Hematopoietic multipotent progenitor cell treated with erythropoietin and hydrocortisone succinate and interleukin-3 and kit ligand, for 8 days (in vitro differentiated cells): ENCODE measurements around the gene EIF2B2.

Experiments
- DNase-seq: peaks from one replicate; pipeline ENCODE4 v3.0.0-alpha.2; 2015

The EIF2B2 gene

GRCh38 chr14:75046275-75046674, 43.6 kb downstream of the EIF2B2 start:
- no peak for DNase-seq

- no peak for DNase-seq
These were observed 44.2 kb downstream of the EIF2B2 start for GRCh38 chr14:75046899-75047298.

- DNase-seq = no peak
These were observed 44.8 kb downstream of the EIF2B2 start for GRCh38 chr14:75047506-75047905.

GRCh38 chr14:75048101-75048500, 45.4 kb downstream of the EIF2B2 start:
- no peak for DNase-seq

GRCh38 chr14:75049136-75049535, 46.4 kb downstream of the EIF2B2 start:
- no peak for DNase-seq

GRCh38 chr14:75049731-75050201, 47.0 kb downstream of the EIF2B2 start:
- no peak for DNase-seq

- DNase-seq = peak; percentile 86
These were observed 48.3 kb downstream of the EIF2B2 start, which contains the start of gene MLH3 for GRCh38 chr14:75050852-75051555. TSS of gene MLH3 (minus strand) at chr14:75051467. CDS start at chr14:75049655, 1,812 bp downstream.

- no peak for DNase-seq
These were observed 48.8 kb downstream of the EIF2B2 start for GRCh38 chr14:75051556-75051899.

- DNase-seq = peak; percentile 25
These were observed 50.9 kb downstream of the EIF2B2 start for GRCh38 chr14:75053396-75054291.

- DNase-seq = no peak
These were observed 51.7 kb downstream of the EIF2B2 start for GRCh38 chr14:75054421-75054820.

- no peak for DNase-seq
These were observed 56.9 kb downstream of the EIF2B2 start for GRCh38 chr14:75059642-75060041.

- DNase-seq = no peak
These were observed 57.7 kb downstream of the EIF2B2 start for GRCh38 chr14:75060420-75060819.
